HG03060 (cell line): ENCODE data around the gene RYR3.

Experiments used
- ATAC-seq: cut with Tn5 transposase; IDR thresholded peaks from one replicate; pipeline ENCODE4 v1.9.1; 2021; ENCODE audit warnings: low read depth, moderate number of reproducible peaks; ENCODE audit not compliant: unreplicated experiment

The RYR3 gene

GRCh38 chr15:33738941-33739664, 428.3 kb downstream of the RYR3 start:
- no peak for ATAC-seq

GRCh38 chr15:33742306-33742705, 431.5 kb downstream of the RYR3 start:
- no peak for ATAC-seq

GRCh38 chr15:33742800-33743199, 432.0 kb downstream of the RYR3 start:
- no peak for ATAC-seq

GRCh38 chr15:33746203-33746602, 435.4 kb downstream of the RYR3 start:
- no peak for ATAC-seq

GRCh38 chr15:33753012-33753411, 442.2 kb downstream of the RYR3 start:
- no peak for ATAC-seq

GRCh38 chr15:33754242-33754641, 443.5 kb downstream of the RYR3 start:
- no peak for ATAC-seq

GRCh38 chr15:33756961-33757360, 446.2 kb downstream of the RYR3 start:
- no peak for ATAC-seq

GRCh38 chr15:33757516-33758232, 446.9 kb downstream of the RYR3 start:
- ATAC-seq, result no peak

GRCh38 chr15:33766389-33766788, 455.6 kb downstream of the RYR3 start:
- no peak for ATAC-seq

GRCh38 chr15:33768670-33769190, 458.0 kb downstream of the RYR3 start:
- no peak for ATAC-seq

- ATAC-seq, result no peak
Observed at GRCh38 chr15:33773969-33774368, 463.2 kb downstream of the RYR3 start.

GRCh38 chr15:33778852-33779251, 468.1 kb downstream of the RYR3 start:
- ATAC-seq, result no peak

GRCh38 chr15:33780011-33780768, 469.4 kb downstream of the RYR3 start:
- ATAC-seq, result no peak

- no peak for ATAC-seq
Observed at GRCh38 chr15:33782966-33783365, 472.2 kb downstream of the RYR3 start.

GRCh38 chr15:33785366-33785765, 474.6 kb downstream of the RYR3 start:
- no peak for ATAC-seq

- ATAC-seq, result no peak
Observed at GRCh38 chr15:33788906-33789540, 478.3 kb downstream of the RYR3 start.

- ATAC-seq, result no peak
Observed at GRCh38 chr15:33794453-33794852, 483.7 kb downstream of the RYR3 start.

GRCh38 chr15:33795070-33795469, 484.3 kb downstream of the RYR3 start:
- ATAC-seq, result no peak

- no peak for ATAC-seq
Observed at GRCh38 chr15:33797651-33798050, 486.9 kb downstream of the RYR3 start.

GRCh38 chr15:33801954-33802353, 491.2 kb downstream of the RYR3 start:
- no peak for ATAC-seq

GRCh38 chr15:33807665-33808064, 496.9 kb downstream of the RYR3 start:
- ATAC-seq, result no peak
